Esophagus muscularis mucosa (tissue), 4 donors: ENCODE data around the gene CNR2. TPM values are rescaled to one million over a fixed set of nuclear protein-coding genes. Genes with fewer than 3 reads are reported as not detected.

Source experiments
- DNase-seq: peaks from one replicate; pipeline ENCODE4 v3.0.0-alpha.2; 2017; ENCODE audit errors: extremely low spot score
- H3K27ac ChIP-seq, 4 donors: fragments of 200-600 bp; sonication (generic); replicated peaks in 1 of 4; 1 replicate in 3 of 4; 2 replicates in 1 of 4; pipeline ENCODE4 v1.5.1; 2016 to 2019; ENCODE audit warnings: mild to moderate bottlenecking in 1 of 4
- H3K27me3 ChIP-seq, 4 donors: fragments of 200-600 bp; sonication (generic); one replicate each; pipeline versions ENCODE4 v1.5.1 to v1.6.0; 2016 to 2019
- H3K36me3 ChIP-seq, 4 donors: fragments of 200-600 bp; sonication (generic); one replicate each; pipeline ENCODE4 v1.5.1; 2016 to 2019
- H3K4me1 ChIP-seq, 4 donors: fragments of 200-600 bp; sonication (generic); one replicate each; pipeline ENCODE4 v1.5.1; 2016 to 2019
- H3K4me3 ChIP-seq, 4 donors: fragments of 200-600 bp; sonication (generic); 1 replicate in 2 of 4; 2 replicates in 2 of 4; pipeline ENCODE4 v1.5.1; 2016 to 2019; ENCODE audit warnings: mild to moderate bottlenecking in 4 of 4, moderate library complexity in 1 of 4
- H3K9me3 ChIP-seq, 4 donors: fragments of 200-600 bp; sonication (generic); 1 replicate in 3 of 4; 2 replicates in 1 of 4; pipeline ENCODE4 v1.5.1; 2016 to 2019
- CTCF ChIP-seq, 3 experiments: fragments of 200-600 bp in 2 of 3; fragments of 450-650 bp in 1 of 3; sonication (generic) in 2 of 3; IDR thresholded peaks; one replicate each; pipeline ENCODE4 v1.5.1; 2017 to 2019; ENCODE audit warnings: antibody characterized with exemption in 3 of 3, mild to moderate bottlenecking in 2 of 3, moderate library complexity in 1 of 3
- EP300 ChIP-seq: sonication (generic); formaldehyde crosslinking; IDR thresholded peaks from one replicate; pipeline ENCODE4 v1.6.1; 2017; ENCODE audit warnings: antibody characterized with exemption
- POLR2A ChIP-seq: fragments of 450-650 bp; IDR thresholded peaks from one replicate; pipeline ENCODE4 v1.6.1; 2017; ENCODE audit warnings: antibody characterized with exemption, moderate library complexity, mild to moderate bottlenecking, low read depth
- POLR2AphosphoS5 ChIP-seq, 2 donors: sonication (generic); formaldehyde crosslinking; IDR thresholded peaks; one replicate each; pipeline ENCODE4 v1.6.1; 2017; ENCODE audit warnings: antibody characterized with exemption in 2 of 2
- WGBS: methylation state at CpG from one replicate; pipeline ENCODE4 v1.1.5; 2018; 5-methylcytosine and 5-hydroxymethylcytosine counted together
- intact Hi-C: fragments of 100-400 bp; cut with DNase I; formaldehyde crosslinking; loops from one replicate; pipeline ENCODE4 v1.15.1; 2023
- total RNA-seq, 4 donors: library from RNA; depleted of rRNA; stranded (reverse); fragments of >200 nt; gene quantifications; one replicate each; pipeline versions ENCODE4 v1.1.0 to v1.2.1, GENCODE V29; 2016

Gene CNR2
- total RNA-seq, 4 donors from 2014 or later, result 0.17 TPM; not detected in 3

GRCh38 chr1:23867895-23868556, 45.1 kb downstream of the CNR2 start, which contains the start of gene FUCA1:
Gene FUCA1 (minus strand): TSS chr1:23868290. CDS start chr1:23868286, 4 bp downstream.
- intact Hi-C loops, result loop anchor here (5.0 kb wide), 3 partner anchors 56 to 159 kb away; partner anchors contain the start of gene PITHD1
- Histone ChIP-seq H3K36me3 (peaks cover 0 to 24% (median 15%) of the 10 kb centered on the region in 4 donors), H3K9me3 (no peaks in the 10 kb centered on the region), H3K27me3 (no peaks in the 10 kb centered on the region), H3K4me1 (peaks cover 17 to 34% (median 22%) of the 10 kb centered on the region in 4 donors), H3K4me3 (peak within 1 kb of the TSS; percentile 72 to 92 (median 86)), H3K27ac (peak within 1 kb of the TSS; percentile 57 to 82 (median 77))
- TF ChIP-seq EP300 (no peak), POLR2AphosphoS5 (IDR thresholded peaks at IDR 0.05) (peak; percentile 87 to 90), CTCF (IDR thresholded peaks at IDR 0.05) (peak; percentile 94 to 96 (median 96)), POLR2A (peak; percentile 66)
- WGBS, result 0% methylated on average over 28 of the region's 71 CpGs
- DNase-seq, result peak; percentile 98

GRCh38 chr1:23867542-23867894, 45.6 kb downstream of the CNR2 start:
- DNase-seq, result no peak
- peak overlapping the region; percentile 57 to 82 (median 77) for H3K27ac ChIP-seq
- WGBS, result 33% methylated on average over 1 of the region's 17 CpGs

GRCh38 chr1:23865543-23865930, 47.6 kb downstream of the CNR2 start:
- no peak for DNase-seq
- WGBS, result 89% methylated on average over 4 of the region's 4 CpGs
- Histone ChIP-seq H3K9me3 (no peaks in the 10 kb centered on the region), H3K36me3 (peaks cover 3 to 47% (median 36%) of the 10 kb centered on the region in 4 donors), H3K27me3 (no peaks in the 10 kb centered on the region), H3K27ac (no peak overlapping the region), H3K4me3 (no peak overlapping the region), H3K4me1 (peaks cover 17 to 34% (median 22%) of the 10 kb centered on the region in 4 donors)
- TF ChIP-seq POLR2AphosphoS5 (IDR thresholded peaks at IDR 0.05) (no peak), CTCF (IDR thresholded peaks at IDR 0.05) (no peak), EP300 (no peak)
- intact Hi-C loops, result loop anchor here (5.0 kb wide), 3 partner anchors 53 to 162 kb away; partner anchors contain the start of gene PITHD1

More at GRCh38 chr1:23867542-23867894, 45.6 kb downstream of the CNR2 start:
- intact Hi-C loops, result loop anchor here (5.0 kb wide), 3 partner anchors 55 to 160 kb away; partner anchors contain the start of gene PITHD1
- Histone ChIP-seq H3K27me3 (no peaks in the 10 kb centered on the region), H3K9me3 (no peaks in the 10 kb centered on the region), H3K4me3 (peak overlapping the region; percentile 72 to 92 (median 86)), H3K36me3 (peaks cover 0 to 29% (median 20%) of the 10 kb centered on the region in 4 donors), H3K4me1 (peaks cover 17 to 34% (median 22%) of the 10 kb centered on the region in 4 donors)
- TF ChIP-seq POLR2A (no peak), EP300 (no peak), CTCF (IDR thresholded peaks at IDR 0.05) (no peak), POLR2AphosphoS5 (IDR thresholded peaks at IDR 0.05) (no peak)

GRCh38 chr1:23864801-23865542, 48.2 kb downstream of the CNR2 start:
- DNase-seq, result no peak
- H3K9me3 ChIP-seq, result no peaks in the 10 kb centered on the region
- peaks cover 5 to 51% (median 40%) of the 10 kb centered on the region in 4 donors for H3K36me3 ChIP-seq
- TF ChIP-seq POLR2AphosphoS5 (IDR thresholded peaks at IDR 0.05), result no peak
- TF ChIP-seq CTCF (IDR thresholded peaks at IDR 0.05), result no peak
- TF ChIP-seq EP300, result no peak
- no peak for TF ChIP-seq POLR2A
- peaks cover 17 to 34% (median 22%) of the 10 kb centered on the region in 4 donors for H3K4me1 ChIP-seq
- no peaks in the 10 kb centered on the region for H3K27me3 ChIP-seq
- 95% methylated on average over 13 of the region's 13 CpGs for WGBS
- H3K27ac ChIP-seq, result no peak overlapping the region
- no peak overlapping the region for H3K4me3 ChIP-seq
- intact Hi-C loops, result loop anchor here (5.0 kb wide), 3 partner anchors 53 to 162 kb away; partner anchors contain the start of gene PITHD1
